ENCODE data around the gene PPP2R5A. TPM values are rescaled to one million over a fixed set of nuclear protein-coding genes. Genes with fewer than 3 reads are reported as not detected.
"Not testable (repeated sequence)": the region's sequence is repeated elsewhere in the genome, so short reads cannot be mapped to it uniquely, and the experiment has no call there.

PPP2R5A gene
- total RNA-seq, 4 donors from 2014 or later, result 57.0 to 63.5 (median 58.9) TPM

GRCh38 chr1:212386029-212386428, 100.8 kb downstream of the PPP2R5A start:
- Histone ChIP-seq H3K36me3 (peaks cover 6 to 42% (median 30%) of the 10 kb centered on the region in 4 donors), H3K4me3 (no peak overlapping the region), H3K27ac (replicated peaks in 1 of 4) (no peak overlapping the region), H3K27me3 (no peaks in the 10 kb centered on the region), H3K4me1 (no peaks in the 10 kb centered on the region), H3K9me3 (peaks cover 0 to 8% (median 4%) of the 10 kb centered on the region in 4 donors)
- no peak for DNase-seq (ENCODE audit: extremely low spot score)
- TF ChIP-seq EP300 (IDR thresholded peaks at IDR 0.05), result no peak
- TF ChIP-seq CTCF (IDR thresholded peaks at IDR 0.05), result no peak
- TF ChIP-seq POLR2A (IDR thresholded peaks at IDR 0.05; ENCODE audit: low read depth), result no peak
- no peak for TF ChIP-seq POLR2AphosphoS5 (IDR thresholded peaks at IDR 0.05)
- intact Hi-C loops (cut with DNase I), result no loop called here
- WGBS, result 80% methylated on average over 1 of the region's 1 CpG

- no peaks in the 10 kb centered on the region for H3K4me1 ChIP-seq
- no peaks in the 10 kb centered on the region for H3K27me3 ChIP-seq
- H3K9me3 ChIP-seq, result peaks cover 0 to 9% (median 4%) of the 10 kb centered on the region in 4 donors
- peaks cover 6 to 36% (median 27%) of the 10 kb centered on the region in 4 donors for H3K36me3 ChIP-seq
- no peak overlapping the region for H3K27ac ChIP-seq (replicated peaks in 1 of 4)
- TF ChIP-seq CTCF (IDR thresholded peaks at IDR 0.05) (no peak), POLR2AphosphoS5 (IDR thresholded peaks at IDR 0.05) (no peak), POLR2A (IDR thresholded peaks at IDR 0.05; ENCODE audit: low read depth) (no peak), EP300 (IDR thresholded peaks at IDR 0.05) (no peak)
- 96% methylated on average over 1 of the region's 1 CpG for WGBS
- no peak for DNase-seq (ENCODE audit: extremely low spot score)
- no peak overlapping the region for H3K4me3 ChIP-seq
- intact Hi-C loops (cut with DNase I), result no loop called here
Measured at GRCh38 chr1:212388985-212389716, 103.9 kb downstream of the PPP2R5A start.

- H3K36me3 ChIP-seq; H3K27me3 ChIP-seq; H3K4me3 ChIP-seq; H3K4me1 ChIP-seq; H3K27ac ChIP-seq (replicated peaks in 1 of 4); intact Hi-C loops (cut with DNase I); DNase-seq (ENCODE audit: extremely low spot score): not testable (repeated sequence)
- H3K9me3 ChIP-seq, result peaks cover 0 to 20% (median 16%) of the 10 kb centered on the region in 4 donors
- 91% methylated on average over 5 of the region's 6 CpGs for WGBS
Measured at GRCh38 chr1:212395678-212396437, 110.6 kb downstream of the PPP2R5A start.

GRCh38 chr1:212396638-212397037, 111.4 kb downstream of the PPP2R5A start:
- TF ChIP-seq POLR2AphosphoS5 (IDR thresholded peaks at IDR 0.05) (no peak), CTCF (IDR thresholded peaks at IDR 0.05) (no peak), POLR2A (IDR thresholded peaks at IDR 0.05; ENCODE audit: low read depth) (no peak), EP300 (IDR thresholded peaks at IDR 0.05) (no peak)
- Histone ChIP-seq H3K4me3 (no peak overlapping the region), H3K36me3 (no peaks in the 10 kb centered on the region), H3K9me3 (peaks cover 0 to 16% (median 15%) of the 10 kb centered on the region in 4 donors), H3K27ac (replicated peaks in 1 of 4) (no peak overlapping the region), H3K27me3 (no peaks in the 10 kb centered on the region), H3K4me1 (no peaks in the 10 kb centered on the region)
- DNase-seq (ENCODE audit: extremely low spot score), result no peak
- 96% methylated on average over 3 of the region's 3 CpGs for WGBS
- intact Hi-C loops (cut with DNase I), result no loop called here

- WGBS, result 100% methylated on average over 1 of the region's 1 CpG
Measured at GRCh38 chr1:212397171-212397570, 112.0 kb downstream of the PPP2R5A start.

More at GRCh38 chr1:212397171-212397570, 112.0 kb downstream of the PPP2R5A start:
- H3K36me3 ChIP-seq, result no peaks in the 10 kb centered on the region
- H3K27me3 ChIP-seq, result no peaks in the 10 kb centered on the region
- H3K4me3 ChIP-seq, result no peak overlapping the region
- DNase-seq (ENCODE audit: extremely low spot score), result no peak
- peaks cover 0 to 16% (median 15%) of the 10 kb centered on the region in 4 donors for H3K9me3 ChIP-seq
- H3K27ac ChIP-seq (replicated peaks in 1 of 4), result no peak overlapping the region
- intact Hi-C loops (cut with DNase I), result no loop called here
- H3K4me1 ChIP-seq, result no peaks in the 10 kb centered on the region
- TF ChIP-seq EP300 (IDR thresholded peaks at IDR 0.05), result no peak
- TF ChIP-seq POLR2A (IDR thresholded peaks at IDR 0.05; ENCODE audit: low read depth), result no peak
- TF ChIP-seq POLR2AphosphoS5 (IDR thresholded peaks at IDR 0.05), result no peak
- TF ChIP-seq CTCF (IDR thresholded peaks at IDR 0.05), result no peak
